Measurements from ENCODE around the gene BRF1. TPM values are rescaled to one million over a fixed set of nuclear protein-coding genes. Genes with fewer than 3 reads are reported as not detected.

BRF1 gene
- total RNA-seq, 1 donor = 28.8 TPM

DNA sequence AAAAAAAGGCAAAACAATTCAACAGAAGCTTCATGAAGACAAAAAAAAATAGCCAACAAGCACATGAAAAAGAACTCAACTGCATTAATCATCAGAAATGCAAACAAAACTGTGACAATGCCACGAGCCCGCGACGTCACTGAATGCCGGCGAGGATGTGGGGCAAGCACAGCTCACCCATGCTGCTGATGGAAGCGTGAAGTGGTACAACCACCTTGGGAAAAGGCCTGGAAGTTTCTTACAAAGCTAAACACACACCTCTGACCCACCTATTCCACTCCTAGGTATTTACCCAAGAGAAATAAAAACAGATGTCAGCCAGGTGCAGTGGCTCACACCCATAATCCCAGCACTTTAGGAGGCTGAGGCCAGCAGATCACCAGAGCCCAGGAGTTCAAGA is 42.0 kb downstream of the BRF1 start:
- DNase-seq (ENCODE audit: low read depth) = no peak
- TF ChIP-seq, protein P1, sequence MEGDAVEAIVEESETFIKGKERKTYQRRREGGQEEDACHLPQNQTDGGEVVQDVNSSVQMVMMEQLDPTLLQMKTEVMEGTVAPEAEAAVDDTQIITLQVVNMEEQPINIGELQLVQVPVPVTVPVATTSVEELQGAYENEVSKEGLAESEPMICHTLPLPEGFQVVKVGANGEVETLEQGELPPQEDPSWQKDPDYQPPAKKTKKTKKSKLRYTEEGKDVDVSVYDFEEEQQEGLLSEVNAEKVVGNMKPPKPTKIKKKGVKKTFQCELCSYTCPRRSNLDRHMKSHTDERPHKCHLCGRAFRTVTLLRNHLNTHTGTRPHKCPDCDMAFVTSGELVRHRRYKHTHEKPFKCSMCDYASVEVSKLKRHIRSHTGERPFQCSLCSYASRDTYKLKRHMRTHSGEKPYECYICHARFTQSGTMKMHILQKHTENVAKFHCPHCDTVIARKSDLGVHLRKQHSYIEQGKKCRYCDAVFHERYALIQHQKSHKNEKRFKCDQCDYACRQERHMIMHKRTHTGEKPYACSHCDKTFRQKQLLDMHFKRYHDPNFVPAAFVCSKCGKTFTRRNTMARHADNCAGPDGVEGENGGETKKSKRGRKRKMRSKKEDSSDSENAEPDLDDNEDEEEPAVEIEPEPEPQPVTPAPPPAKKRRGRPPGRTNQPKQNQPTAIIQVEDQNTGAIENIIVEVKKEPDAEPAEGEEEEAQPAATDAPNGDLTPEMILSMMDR (IDR thresholded peaks at IDR 0.05; ENCODE audit: insufficient read depth, low read length) = no peak
- no peak overlapping the region for H3K4me3 ChIP-seq (ENCODE audit: low read depth, low read length)

DNA sequence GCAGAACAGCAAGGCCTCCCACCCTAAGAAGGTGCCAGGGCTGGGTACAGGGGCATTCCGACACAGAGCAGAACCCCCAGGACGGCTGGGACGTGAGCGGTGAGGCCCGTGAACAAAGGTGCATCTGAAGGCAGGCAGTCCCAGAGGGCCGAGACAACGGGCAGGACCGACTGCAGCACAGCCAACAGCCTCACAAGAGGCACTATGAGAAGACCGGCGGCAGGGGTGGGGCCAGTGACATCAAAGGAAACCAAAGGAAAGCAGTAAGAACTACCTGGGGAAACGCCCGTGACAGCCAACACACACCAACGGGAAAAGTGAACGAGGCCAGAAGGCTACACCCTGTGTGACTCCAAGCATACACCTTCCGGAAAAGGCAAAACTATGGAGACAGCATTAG is 43.3 kb downstream of the BRF1 start:
- TF ChIP-seq, protein P1 (IDR thresholded peaks at IDR 0.05; ENCODE audit: insufficient read depth, low read length) = no peak
- H3K4me3 ChIP-seq (ENCODE audit: low read depth, low read length) = no peak overlapping the region
- no peak for DNase-seq (ENCODE audit: low read depth)

DNA sequence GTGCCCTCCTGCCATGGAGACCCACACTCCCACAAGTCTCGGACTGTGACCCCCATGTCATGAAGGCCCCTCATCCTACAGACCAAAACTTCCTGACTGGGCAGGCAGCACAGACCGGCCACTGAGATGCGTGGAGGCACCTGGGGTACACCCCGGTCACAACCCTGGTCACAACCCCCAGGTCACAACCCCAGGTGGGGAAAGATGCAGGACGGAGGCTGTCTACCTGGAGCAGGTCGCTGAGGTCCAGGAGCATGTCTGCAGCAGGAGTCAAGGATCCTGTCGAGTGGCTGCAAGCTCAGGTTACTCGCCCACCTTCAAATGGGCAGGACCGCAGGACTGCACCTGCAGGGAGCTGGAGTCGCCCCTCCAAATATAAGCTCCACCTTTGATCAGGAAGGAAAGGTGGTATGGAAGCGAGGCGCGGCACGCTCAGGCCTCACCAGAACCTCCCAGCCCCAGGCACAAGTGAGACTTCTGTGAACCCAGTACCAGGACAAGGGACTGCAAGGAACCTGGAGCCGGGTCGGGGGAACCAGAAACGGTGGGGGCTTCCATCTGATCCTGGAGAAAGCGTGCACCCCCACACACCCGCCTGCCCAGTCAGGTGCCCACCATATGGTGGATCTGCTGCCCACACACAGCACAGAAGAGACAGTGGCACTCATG is 44.4 kb downstream of the BRF1 start:
- TF ChIP-seq, protein P1 (IDR thresholded peaks at IDR 0.05; ENCODE audit: insufficient read depth, low read length) = no peak
- H3K4me3 ChIP-seq (ENCODE audit: low read depth, low read length) = no peak overlapping the region
- no peak for DNase-seq (ENCODE audit: low read depth)

DNA sequence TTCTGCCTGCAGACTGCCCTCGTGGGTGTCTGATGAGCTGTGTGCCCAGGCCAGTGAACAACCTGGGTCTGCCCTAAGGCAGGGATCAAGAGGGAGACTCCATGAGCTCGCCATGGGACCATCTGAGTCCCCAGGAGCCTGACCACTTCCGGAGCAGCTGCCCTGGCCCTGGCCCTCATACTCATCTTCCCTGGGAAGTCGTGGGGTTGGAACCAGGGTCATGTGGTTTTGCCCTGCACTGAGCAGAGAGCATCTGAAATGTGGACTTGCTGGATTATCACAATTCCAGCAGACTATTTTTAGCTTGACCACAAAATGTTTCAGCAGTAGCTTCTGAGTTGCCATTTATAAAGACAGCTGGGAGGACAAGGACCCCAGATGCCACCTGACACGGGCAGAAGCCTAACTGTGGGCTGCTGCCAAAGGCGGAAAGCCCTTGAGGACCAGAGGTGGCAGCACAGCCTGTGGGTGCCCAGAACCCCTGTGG is 45.7 kb downstream of the BRF1 start:
- TF ChIP-seq, protein P1 (IDR thresholded peaks at IDR 0.05; ENCODE audit: insufficient read depth, low read length) = no peak
- peak; percentile 9 for DNase-seq (ENCODE audit: low read depth)
- no peak overlapping the region for H3K4me3 ChIP-seq (ENCODE audit: low read depth, low read length)

DNA sequence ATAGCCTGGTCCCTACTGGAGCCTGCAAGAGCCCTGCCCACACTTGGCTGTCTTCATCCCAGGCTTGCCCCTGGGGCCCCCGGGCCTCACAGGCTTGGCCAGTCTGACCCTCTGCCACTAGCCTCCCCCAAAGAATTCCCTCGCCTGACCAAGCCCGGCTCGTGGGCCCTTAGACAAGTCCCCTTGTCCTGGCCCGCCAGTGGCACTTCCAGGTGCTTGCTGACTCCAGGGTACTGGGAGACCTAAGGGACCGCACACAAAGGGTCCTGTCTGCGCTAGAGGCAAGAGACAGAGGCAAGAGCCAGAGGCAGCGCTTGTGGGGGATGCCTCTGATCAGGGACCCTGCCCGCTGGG is 47.5 kb downstream of the BRF1 start:
- no peak overlapping the region for H3K4me3 ChIP-seq (ENCODE audit: low read depth, low read length)
- TF ChIP-seq, protein P1 (IDR thresholded peaks at IDR 0.05; ENCODE audit: insufficient read depth, low read length) = no peak
- DNase-seq (ENCODE audit: low read depth) = no peak

DNA sequence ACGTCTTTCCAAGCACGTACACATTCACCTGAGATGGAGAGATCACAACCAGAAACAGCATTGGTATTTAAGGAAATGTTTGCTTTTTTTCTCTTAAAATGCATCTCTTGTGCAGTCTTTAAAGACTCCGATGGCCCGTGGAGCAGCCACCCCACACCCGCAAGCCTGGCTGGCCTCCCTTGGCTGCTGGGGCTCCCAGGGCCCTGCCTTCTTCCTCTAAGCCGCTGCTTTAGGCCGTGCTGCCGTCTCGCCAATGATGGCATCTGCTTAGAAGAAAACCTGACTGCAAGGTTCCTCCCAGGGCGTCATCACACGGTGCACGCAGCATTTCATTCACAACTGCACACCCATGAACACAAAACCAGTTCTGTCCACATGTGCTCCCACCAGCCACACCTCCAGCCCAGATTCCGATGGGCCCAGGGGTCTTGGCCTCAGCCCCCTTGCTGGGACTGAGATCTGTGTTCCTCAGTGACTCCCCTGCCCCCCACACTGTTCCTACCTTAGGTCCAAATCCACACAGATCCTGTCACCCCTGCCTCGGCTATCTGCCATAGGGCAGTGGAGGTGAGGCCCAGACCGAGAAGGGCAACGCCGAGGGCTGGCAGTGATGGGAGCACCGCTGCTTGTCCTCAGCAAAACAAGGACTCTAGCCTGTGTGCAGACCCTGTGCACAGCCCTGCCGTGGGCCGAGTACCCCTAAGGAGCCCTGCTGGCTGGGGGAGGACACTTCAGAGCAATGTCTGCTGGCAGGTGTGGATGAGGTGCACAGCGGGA is 48.1 kb downstream of the BRF1 start:
- TF ChIP-seq, protein P1 (IDR thresholded peaks at IDR 0.05; ENCODE audit: insufficient read depth, low read length) = no peak
- DNase-seq (ENCODE audit: low read depth) = no peak
- no peak overlapping the region for H3K4me3 ChIP-seq (ENCODE audit: low read depth, low read length)
